ENCODE data around the gene LAPTM4A. TPM values are rescaled to one million over a fixed set of nuclear protein-coding genes. Genes with fewer than 3 reads are reported as not detected.
A peak's percentile ranks its signal among the peaks of the same experiment; 100 is the strongest.

Gene LAPTM4A
- total RNA-seq (255 and 338 TPM in 2 replicates), polyA plus RNA-seq (455 and 484 TPM in 2 replicates)

GRCh38 chr2:20051532-20052228 lies at the start of gene LAPTM4A:
LAPTM4A (minus strand) TSS chr2:20051628; CDS start chr2:20051520, 108 bp downstream.
- peak within 1 kb of the TSS; percentile 1 for H2AFZ ChIP-seq
- TF ChIP-seq EZH2phosphoT487 (IDR thresholded peaks at IDR 0.05; ENCODE audit: low read depth, severe bottlenecking, unreplicated experiment) (no peak), EZH2 (IDR thresholded peaks at IDR 0.05; ENCODE audit: borderline replicate concordance) (no peak), CTCF (IDR thresholded peaks at IDR 0.05; ENCODE audit: poor library complexity) (no peak)
- 1% methylated on average over 45 of the region's 45 CpGs for WGBS (ENCODE audit: low lambda C conversion rate, missing lambda C conversion rate)

GRCh38 chr2:20100711-20101110 lies 49.3 kb upstream of the LAPTM4A start:
- TF ChIP-seq EZH2phosphoT487 (IDR thresholded peaks at IDR 0.05; ENCODE audit: low read depth, severe bottlenecking, unreplicated experiment) (no peak), EZH2 (IDR thresholded peaks at IDR 0.05; ENCODE audit: borderline replicate concordance) (no peak), CTCF (IDR thresholded peaks at IDR 0.05; ENCODE audit: poor library complexity) (no peak)
- no peak overlapping the region for H3K27ac ChIP-seq
- no peak overlapping the region for H2AFZ ChIP-seq
- H3K4me1 ChIP-seq (ENCODE audit: insufficient read depth): no peaks in the 10 kb centered on the region
- no peaks in the 10 kb centered on the region for H3K79me2 ChIP-seq
- WGBS (ENCODE audit: low lambda C conversion rate, missing lambda C conversion rate): 83% methylated on average over 4 of the region's 4 CpGs
- no peaks in the 10 kb centered on the region for H3K9me3 ChIP-seq (ENCODE audit: low read depth)
- no peaks in the 10 kb centered on the region for H3K36me3 ChIP-seq (replicated peaks; ENCODE audit: insufficient read depth, low read depth)
- DNase-seq (ENCODE audit: low spot score): no peak
- H3K27me3 ChIP-seq: no peaks in the 10 kb centered on the region
- H3K4me2 ChIP-seq: no peak overlapping the region
- no peaks in the 10 kb centered on the region for H3K9me2 ChIP-seq (replicated peaks; ENCODE audit: insufficient read depth)
- no peak overlapping the region for H3K4me3 ChIP-seq
- no peaks in the 10 kb centered on the region for H4K20me1 ChIP-seq (ENCODE audit: insufficient read depth, poor library complexity, severe bottlenecking)

More at GRCh38 chr2:20051532-20052228, at the start of gene LAPTM4A:
- no peaks in the 10 kb centered on the region for H3K9me2 ChIP-seq (replicated peaks; ENCODE audit: insufficient read depth)
- H3K4me2 ChIP-seq: peak within 1 kb of the TSS; percentile 81
- peak within 1 kb of the TSS; percentile 95 for H3K27ac ChIP-seq
- peaks cover 20% of the 10 kb centered on the region for H3K4me1 ChIP-seq (ENCODE audit: insufficient read depth)
- peaks cover 41% of the 10 kb centered on the region for H3K79me2 ChIP-seq
- no peaks in the 10 kb centered on the region for H3K27me3 ChIP-seq
- peaks cover 34% of the 10 kb centered on the region for H4K20me1 ChIP-seq (ENCODE audit: insufficient read depth, poor library complexity, severe bottlenecking)
- no peaks in the 10 kb centered on the region for H3K36me3 ChIP-seq (replicated peaks; ENCODE audit: insufficient read depth, low read depth)
- H3K9me3 ChIP-seq (ENCODE audit: low read depth): no peaks in the 10 kb centered on the region
- peak within 1 kb of the TSS; percentile 72 for H3K4me3 ChIP-seq
- DNase-seq (ENCODE audit: low spot score): peak; percentile 100

GRCh38 chr2:20099780-20100179 lies 48.4 kb upstream of the LAPTM4A start:
- Histone ChIP-seq H3K27me3 (no peaks in the 10 kb centered on the region), H2AFZ (no peak overlapping the region)

More at GRCh38 chr2:20099780-20100179, 48.4 kb upstream of the LAPTM4A start:
- Histone ChIP-seq H3K79me2 (no peaks in the 10 kb centered on the region), H4K20me1 (ENCODE audit: insufficient read depth, poor library complexity, severe bottlenecking) (no peaks in the 10 kb centered on the region), H3K27ac (no peak overlapping the region), H3K9me2 (replicated peaks; ENCODE audit: insufficient read depth) (no peaks in the 10 kb centered on the region), H3K4me1 (ENCODE audit: insufficient read depth) (no peaks in the 10 kb centered on the region), H3K4me3 (no peak overlapping the region), H3K36me3 (replicated peaks; ENCODE audit: insufficient read depth, low read depth) (no peaks in the 10 kb centered on the region), H3K4me2 (no peak overlapping the region), H3K9me3 (ENCODE audit: low read depth) (no peaks in the 10 kb centered on the region)
- 72% methylated on average over 6 of the region's 6 CpGs for WGBS (ENCODE audit: low lambda C conversion rate, missing lambda C conversion rate)
- DNase-seq (ENCODE audit: low spot score): no peak
- TF ChIP-seq EZH2phosphoT487 (IDR thresholded peaks at IDR 0.05; ENCODE audit: low read depth, severe bottlenecking, unreplicated experiment): no peak
- no peak for TF ChIP-seq EZH2 (IDR thresholded peaks at IDR 0.05; ENCODE audit: borderline replicate concordance)
- no peak for TF ChIP-seq CTCF (IDR thresholded peaks at IDR 0.05; ENCODE audit: poor library complexity)
